AG08395 (cell line): ENCODE results near the gene MT1B.
A peak's percentile ranks its signal among the peaks of the same experiment; 100 is the strongest.
"Not testable (repeated sequence)": the region's sequence is repeated elsewhere in the genome, so short reads cannot be mapped to it uniquely, and the experiment has no call there.

ENCODE experiments used
- DNase-seq: peaks from one replicate; pipeline ENCODE4 v3.0.0; 2012; ENCODE audit warnings: mixed read lengths, low spot score

Gene MT1B

DNA sequence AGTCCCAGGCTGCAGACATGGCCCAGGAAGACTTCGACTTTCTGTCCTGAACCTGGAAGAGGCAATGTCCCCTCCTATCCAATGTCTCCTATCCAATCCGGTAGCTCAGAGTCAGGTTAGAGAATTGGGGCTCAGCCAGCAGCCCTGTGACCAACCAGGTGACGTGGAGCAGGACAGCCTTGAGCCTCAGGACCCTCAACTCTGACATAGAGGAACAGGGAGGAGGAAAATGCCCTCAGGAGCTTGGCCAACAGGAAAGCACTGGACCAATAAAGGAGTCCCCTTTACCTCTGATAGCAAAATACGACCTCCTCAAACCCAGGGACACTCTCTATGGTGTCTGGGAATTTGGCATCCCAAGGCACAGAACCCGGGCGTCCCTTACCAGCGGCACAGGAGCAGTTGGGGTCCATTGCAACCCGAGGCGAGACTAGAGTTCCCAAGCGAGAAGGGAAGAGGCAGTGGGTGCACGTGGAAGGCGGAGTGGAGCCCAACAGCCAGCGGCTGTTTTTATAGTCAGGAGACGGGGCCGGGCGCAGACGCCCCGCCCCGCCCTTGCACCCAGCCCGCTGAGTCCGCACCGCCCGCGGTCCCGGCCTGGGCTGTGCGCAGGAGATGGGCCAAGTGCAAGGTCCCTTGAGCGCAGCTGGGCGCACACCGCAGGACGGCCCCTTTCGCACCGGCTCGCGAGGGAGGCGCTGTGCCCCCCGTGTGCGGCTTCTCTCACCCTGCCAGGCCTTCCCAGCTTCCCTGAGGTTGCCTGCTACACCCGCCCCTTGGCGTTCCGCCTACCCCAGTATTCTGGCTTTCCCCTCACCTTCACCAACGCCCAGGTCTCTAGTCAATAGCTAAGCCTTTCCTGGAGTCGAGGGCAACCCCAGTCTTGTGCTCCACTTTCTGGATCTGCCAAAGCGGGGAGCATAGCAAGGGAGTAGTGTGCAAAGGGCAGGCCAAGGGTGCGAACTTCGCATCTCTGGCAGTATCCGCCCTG is 16.2 kb downstream of the MT1B start, which contains the start of gene MT1G:
TSS of gene MT1G (minus strand) at position 485 of the 991 bp plus-strand sequence. CDS start at position 413, 72 bp downstream.
- DNase-seq = no peak

- DNase-seq = no peak
These were observed 17.5 kb downstream of the MT1B start, which contains the start of gene MT1H for GRCh38 chr16:56669005-56669839. Gene MT1H, plus strand, starts transcription at chr16:56669814. Its CDS starts 71 bp downstream, at chr16:56669885.

DNA sequence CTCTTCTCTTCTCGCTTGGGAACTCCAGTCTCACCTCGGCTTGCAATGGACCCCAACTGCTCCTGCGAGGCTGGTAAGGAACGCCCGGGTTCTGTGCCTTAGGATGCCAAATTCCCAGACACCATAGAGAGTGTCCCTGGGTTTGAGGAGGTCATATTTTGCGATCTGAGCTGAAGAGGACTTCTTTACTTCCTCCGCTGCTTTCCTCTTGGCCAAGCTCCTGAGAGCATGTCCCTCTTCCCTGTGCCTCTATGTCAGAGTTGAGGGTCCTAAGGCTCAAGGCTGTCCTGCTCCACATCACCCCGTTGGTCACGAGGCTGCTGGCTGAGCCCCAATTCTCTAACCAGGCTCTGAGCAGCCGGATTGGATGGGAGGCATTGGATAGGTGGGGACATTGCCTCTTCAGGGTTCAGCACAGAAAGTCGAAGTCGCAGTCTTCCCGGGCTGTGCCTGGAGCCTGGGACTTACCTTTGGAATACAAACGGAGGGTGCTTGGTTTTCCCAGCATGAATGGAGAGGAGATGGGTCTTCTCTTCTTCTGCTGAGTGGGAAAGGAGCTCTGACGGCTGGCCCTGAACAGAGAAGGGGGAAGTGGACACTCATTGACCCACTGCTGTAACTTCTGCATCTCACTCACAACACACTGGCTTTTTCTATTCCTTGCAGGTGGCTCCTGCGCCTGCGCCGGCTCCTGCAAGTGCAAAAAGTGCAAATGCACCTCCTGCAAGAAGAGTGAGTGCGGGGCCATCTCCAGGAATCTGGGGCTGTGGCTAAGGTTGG is 18.3 kb downstream of the MT1B start:
- DNase-seq = no peak

DNA sequence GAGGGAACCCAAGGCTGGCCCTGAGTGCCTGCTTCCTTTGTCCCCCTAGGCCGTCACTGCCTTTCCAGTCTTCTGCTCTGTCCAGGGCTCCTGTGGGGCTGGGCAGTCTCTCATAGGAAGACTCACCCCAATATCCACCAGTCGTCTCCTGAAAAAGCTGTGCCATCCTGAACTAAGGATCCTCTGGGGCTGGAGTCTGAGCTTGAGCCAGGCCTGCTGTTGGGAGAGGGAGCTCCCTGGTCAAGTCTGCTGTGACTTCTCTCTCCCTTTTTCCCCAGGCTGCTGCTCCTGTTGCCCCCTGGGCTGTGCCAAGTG is 18.9 kb downstream of the MT1B start:
- no peak for DNase-seq

GRCh38 chr16:56671691-56672090 is 20.0 kb downstream of the MT1B start:
- not testable (repeated sequence) for DNase-seq

- DNase-seq = not testable (repeated sequence)
These were observed 20.5 kb downstream of the MT1B start for GRCh38 chr16:56672171-56672570.

GRCh38 chr16:56672761-56673536 is 21.3 kb downstream of the MT1B start:
- DNase-seq = no peak

- no peak for DNase-seq
These were observed 22.2 kb downstream of the MT1B start for GRCh38 chr16:56673921-56674320.

- DNase-seq = not testable (repeated sequence)
These were observed 22.9 kb downstream of the MT1B start for GRCh38 chr16:56674570-56674969.

DNA sequence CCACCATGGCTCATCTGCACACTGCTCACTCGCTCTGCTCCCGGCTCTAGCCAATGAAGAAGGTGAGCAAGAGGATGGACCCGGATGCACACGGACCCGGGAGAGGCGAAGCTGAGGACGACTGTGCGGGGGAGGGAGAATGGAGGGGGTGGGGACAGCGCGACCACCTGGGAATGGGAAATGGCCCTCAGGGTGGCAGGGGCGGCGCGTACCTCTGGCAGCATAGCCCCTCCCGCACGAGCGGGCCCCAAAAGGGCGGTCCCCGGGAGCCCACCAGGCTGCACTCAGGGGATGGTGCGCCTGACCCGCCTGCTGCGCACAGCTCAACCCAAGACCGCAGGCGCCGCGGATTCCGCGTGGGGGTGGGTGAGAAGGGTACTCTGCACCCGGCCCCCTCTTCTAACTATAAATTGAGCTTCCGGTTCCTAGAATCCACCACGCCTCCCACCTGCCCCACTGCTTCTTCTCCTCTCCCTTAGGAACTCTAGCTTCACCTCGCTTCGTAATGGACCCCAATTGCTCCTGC is 24.1 kb downstream of the MT1B start:
- DNase-seq = no peak

DNA sequence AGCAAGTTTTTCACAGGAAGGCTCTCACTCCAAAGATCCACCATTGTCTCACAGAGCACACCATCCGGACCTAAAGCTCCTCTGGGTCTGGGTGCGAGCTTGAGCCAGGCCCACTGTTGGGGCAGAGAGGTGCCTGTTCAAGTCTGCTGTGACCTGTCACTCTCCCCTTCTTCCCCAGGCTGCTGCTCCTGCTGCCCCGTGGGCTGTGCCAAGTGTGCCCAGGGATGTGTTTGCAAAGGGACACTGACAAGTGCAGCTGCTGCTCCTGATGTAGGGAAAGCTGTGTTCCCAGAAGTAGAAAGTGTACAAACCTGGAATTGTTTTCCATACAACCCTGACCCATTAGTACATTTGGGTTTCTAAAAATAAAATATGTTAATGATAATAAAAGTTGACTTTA is 25.8 kb downstream of the MT1B start:
- no peak for DNase-seq

DNA sequence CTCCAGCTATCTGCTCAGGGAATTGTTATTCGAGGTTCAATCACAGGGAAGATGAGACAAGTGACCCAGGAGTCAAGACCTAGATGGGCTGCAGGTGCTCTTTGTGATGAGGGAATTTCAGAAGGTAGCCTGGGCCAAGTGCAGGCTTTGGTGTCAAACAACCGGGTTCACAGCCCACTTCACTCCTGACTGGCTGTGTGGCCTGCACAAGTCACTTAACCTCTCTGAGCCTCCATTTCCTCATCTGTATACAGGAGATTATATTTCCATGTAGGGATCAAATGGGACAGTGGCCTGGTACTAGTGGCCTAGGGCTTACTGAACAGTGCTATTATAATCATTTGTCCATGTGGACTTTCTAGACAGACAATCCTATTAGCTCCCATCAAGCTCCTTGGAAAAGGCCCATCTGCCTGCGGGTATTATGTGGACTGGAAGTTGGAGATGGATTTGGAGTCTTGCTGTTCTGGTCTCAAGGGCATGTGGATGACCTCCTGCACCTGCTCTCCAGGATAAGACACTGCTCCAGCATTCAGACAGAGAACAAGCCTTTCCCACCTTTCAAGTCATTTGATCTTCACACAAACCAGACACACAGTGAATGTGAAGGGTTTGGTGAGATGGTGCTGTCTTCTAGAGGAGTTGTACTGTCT is 27.5 kb downstream of the MT1B start:
- DNase-seq = no peak

GRCh38 chr16:56679818-56680217 is 28.1 kb downstream of the MT1B start:
- no peak for DNase-seq

GRCh38 chr16:56681939-56682702 is 30.4 kb downstream of the MT1B start, which contains the start of gene MT1X:
Gene MT1X, plus strand, starts transcription at chr16:56682470. Its CDS starts 71 bp downstream, at chr16:56682541.
- peak; percentile 94 for DNase-seq

GRCh38 chr16:56682703-56683397 is 31.2 kb downstream of the MT1B start:
- DNase-seq = no peak

DNA sequence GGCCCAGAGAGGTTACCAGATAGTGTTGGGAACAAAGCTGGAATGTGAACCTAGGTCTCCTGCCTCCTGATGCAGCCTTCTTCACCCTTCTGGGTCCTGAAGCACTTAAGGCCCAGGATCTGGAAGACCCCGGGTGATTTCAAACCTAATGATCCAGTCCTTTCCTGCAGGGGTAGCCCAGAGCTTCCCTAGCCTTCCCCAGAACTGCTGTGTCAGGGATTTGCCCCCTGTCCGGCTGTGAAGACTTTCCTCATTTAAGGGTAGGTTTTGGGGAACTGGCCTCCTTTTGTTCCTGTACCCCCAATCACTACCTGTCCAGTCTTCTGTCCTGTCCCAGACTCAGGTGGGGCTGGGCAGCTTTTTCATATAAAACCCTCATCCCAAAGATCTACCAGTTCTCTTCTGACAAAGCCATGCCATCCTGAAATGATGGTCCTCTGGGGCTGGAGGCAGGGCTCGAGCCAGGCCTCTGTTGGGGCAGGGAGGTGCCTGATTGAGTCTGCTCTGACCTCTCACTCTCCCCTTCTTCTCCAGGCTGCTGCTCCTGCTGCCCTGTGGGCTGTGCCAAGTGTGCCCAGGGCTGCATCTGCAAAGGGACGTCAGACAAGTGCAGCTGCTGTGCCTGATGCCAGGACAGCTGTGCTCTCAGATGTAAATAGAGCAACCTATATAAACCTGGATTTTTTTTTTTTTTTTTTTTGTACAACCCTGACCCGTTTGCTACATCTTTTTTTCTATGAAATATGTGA is 31.9 kb downstream of the MT1B start:
- DNase-seq = no peak

DNA sequence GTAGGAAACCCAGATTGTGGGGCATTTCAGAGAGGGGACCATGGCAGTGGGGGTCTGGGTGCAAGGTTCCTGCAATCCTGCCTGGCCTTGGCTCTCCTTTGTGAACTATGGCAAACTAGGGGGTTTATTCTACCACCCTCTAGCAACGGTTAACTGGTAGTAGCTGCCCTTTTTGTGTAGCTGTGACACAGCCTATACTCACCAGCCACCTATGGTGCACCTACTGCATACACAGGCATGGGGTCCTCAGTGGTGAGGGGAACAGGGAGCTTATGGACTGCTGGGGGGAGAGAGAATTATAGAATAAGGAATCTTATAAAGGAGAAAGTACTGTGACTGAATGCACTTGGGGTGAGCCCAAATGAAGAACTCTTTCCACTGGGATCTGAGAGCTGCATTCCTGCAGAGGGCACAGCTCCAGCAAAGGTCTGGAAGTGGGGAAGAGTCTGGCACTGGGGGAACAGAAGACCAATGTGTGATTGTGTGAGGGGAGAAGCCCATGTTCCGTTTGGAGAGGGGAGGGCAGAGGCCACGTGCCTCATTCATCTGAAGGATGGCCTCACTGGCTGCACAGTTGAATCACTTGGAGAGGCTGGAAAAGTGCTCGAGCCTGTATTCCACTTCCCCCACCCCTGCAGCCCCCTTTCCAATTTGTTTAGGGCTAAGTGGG is 32.7 kb downstream of the MT1B start:
- no peak for DNase-seq
